GM21360 (cell line): ENCODE results near the gene MYO1E.
A peak's percentile ranks its signal among the peaks of the same experiment; 100 is the strongest.

Experiments used
- ATAC-seq: cut with Tn5 transposase; IDR thresholded peaks from one replicate; pipeline ENCODE4 v1.9.1; 2021; ENCODE audit warnings: mild to moderate bottlenecking, moderate library complexity; ENCODE audit not compliant: unreplicated experiment

MYO1E gene

DNA sequence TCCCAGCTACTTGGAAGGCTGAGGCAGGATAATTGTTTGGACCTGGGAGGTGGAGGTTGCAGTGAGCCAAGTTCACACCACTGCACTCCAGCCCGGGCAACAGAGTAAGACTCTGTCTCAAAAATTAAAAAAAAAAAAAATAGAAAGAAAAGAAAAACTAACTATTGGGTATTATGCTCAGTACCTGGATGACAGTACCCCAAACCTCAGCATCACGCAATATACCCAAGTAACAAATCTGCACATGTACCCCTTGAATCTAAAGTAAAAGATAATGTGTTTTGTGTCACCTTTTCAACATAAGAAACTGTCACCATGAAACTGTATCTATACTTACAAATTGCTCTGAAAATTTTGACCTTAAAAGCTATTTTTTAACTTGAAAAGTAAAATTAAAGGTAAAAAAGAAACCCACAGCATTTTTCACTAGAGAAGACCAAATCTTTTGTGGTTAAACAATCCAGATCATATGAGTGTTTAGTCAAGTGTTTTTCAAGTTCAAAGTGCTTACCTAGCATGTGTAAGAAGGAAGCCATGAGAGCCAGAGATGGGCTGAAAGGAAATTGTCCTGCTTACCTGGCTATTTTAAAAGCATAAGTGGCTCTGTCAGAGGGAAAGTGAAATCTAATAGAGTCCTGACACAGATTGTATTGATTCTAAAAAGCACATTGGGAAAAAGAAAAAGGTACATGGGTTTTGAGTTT, 50.5 kb downstream of the MYO1E start:
- no peak for ATAC-seq

GRCh38 chr15:59321000-59321689, 51.5 kb downstream of the MYO1E start:
- ATAC-seq, result no peak

GRCh38 chr15:59317211-59317610, 55.5 kb downstream of the MYO1E start:
- no peak for ATAC-seq

DNA sequence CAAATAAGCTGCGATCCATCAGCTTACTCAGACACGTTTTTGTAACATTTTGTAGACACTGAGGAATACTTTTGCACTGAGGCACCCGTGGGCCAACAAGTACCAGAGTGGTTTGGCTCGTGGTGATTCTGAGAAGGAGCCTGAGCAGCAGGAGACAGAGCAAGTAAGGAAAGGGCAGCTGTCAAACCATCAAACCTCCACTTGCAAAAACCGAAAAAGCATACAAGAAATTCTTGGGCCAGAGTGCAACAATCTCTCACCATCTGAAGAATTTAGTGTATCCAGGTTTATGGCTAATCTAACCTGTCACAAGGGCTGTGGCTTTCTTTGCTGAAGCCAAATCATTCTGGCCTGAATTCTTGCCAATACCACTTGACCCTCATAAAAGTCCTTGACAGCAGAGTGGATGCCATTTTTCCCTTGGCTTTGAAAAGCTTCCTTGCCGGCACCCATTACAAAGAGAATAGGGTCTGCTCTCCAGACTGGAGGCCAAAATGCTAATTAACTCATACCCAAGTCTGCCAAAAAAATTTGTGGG, 56.7 kb downstream of the MYO1E start:
- ATAC-seq, result no peak

DNA sequence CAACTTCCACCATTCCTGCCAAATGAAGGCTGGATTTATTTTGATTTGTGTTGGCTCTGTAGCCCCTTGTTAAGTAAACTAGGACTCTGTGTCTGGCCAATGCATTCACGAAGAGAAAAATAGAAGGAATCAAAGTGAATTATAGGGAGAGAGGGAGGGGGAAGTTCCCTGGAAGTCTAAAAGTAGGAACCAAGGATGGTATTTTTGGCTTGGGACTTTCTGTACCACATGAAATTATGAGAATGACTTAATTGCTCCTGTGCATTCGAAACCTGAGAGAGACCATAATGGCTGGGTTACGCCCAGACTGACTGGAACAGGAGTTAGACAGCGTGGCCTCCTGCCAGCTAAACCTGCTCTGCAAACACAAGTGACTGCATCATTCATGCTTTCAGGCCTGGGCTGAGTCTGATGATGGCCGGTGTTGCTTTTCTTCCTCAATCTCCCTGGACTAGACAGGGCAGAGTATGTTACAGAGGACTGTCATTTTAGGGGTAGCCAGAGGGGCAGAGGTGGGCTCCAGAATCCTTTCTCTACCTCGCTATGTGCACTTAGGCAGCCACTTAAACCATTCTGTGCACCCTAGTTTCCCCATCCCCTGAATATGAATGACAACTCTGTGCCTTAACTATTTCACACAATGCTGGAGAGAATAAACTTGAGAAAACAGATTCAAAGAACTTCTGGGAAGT, 58.9 kb downstream of the MYO1E start:
- ATAC-seq, result peak; percentile 84

- no peak for ATAC-seq
These were observed 60.5 kb downstream of the MYO1E start for GRCh38 chr15:59312205-59312604.

- ATAC-seq, result no peak
These were observed 61.5 kb downstream of the MYO1E start for GRCh38 chr15:59311195-59311594.

- no peak for ATAC-seq
These were observed 63.3 kb downstream of the MYO1E start for GRCh38 chr15:59309405-59309804.

DNA sequence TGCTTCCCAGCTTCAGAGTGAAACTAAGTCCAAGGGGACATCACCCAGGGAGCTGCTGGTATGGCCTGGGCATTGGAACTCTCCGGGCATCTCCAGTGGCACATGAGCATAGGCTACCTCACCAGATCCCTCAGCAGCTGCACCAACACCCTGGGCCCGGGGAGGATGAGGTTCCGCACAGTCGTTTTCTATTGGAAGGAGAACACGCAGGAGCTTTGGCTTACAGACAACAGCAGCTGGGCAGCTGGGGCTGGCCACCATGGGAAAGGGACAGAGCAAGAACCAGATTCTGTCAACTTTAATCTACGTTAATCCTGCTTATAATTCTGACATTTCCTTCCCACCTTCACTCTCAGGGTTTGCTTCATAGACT, 65.5 kb downstream of the MYO1E start:
- ATAC-seq, result no peak

GRCh38 chr15:59306520-59307164, 66.0 kb downstream of the MYO1E start:
- no peak for ATAC-seq

DNA sequence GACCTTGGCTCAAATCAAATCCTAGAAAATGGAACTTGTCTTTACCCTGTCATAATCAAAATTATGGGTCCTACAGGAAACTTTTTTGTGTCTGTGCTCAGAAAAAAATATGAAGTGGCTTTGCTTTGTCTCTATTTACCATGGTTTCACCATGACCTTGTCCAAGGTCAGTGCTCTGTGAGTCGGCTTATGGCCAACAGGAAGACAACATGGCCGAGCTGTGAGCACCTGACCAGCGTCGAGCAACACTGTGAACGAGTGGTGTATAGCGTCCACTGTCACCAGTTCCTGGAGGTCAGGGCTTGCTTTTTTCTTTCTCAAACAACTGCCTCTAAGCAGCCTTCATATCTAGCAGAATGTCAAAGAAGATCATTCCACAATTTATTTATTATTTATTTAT, 67.9 kb downstream of the MYO1E start:
- no peak for ATAC-seq

- ATAC-seq, result no peak
These were observed 68.5 kb downstream of the MYO1E start for GRCh38 chr15:59304034-59304795.

GRCh38 chr15:59303633-59304032, 69.0 kb downstream of the MYO1E start:
- ATAC-seq, result no peak

GRCh38 chr15:59303136-59303535, 69.5 kb downstream of the MYO1E start:
- no peak for ATAC-seq

GRCh38 chr15:59301527-59301926, 71.1 kb downstream of the MYO1E start:
- no peak for ATAC-seq

DNA sequence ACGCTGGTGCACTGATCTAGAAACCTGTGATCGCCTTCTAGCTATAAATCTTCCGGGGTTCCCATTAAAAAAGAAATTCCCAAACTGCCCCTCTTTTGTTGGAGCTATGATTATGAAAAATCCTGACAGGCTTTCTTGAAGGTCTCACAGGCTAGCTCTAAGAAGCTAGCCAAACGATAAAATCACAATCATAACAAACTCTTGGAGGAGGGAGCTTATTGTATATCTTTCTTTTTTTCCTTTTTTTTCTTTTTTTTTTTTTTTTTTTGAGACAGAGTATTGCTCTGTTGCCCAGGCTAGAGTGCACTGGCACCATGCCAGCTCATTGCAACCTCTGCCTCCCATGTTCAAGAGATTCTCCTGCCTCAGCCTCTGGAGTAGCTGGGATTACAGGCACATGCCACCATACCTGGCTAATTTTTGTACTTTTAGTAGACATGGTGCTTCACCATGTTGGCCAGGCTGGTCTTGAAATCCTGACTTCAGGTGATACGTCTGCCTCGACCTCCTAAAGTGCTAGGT, 72.0 kb downstream of the MYO1E start:
- no peak for ATAC-seq

DNA sequence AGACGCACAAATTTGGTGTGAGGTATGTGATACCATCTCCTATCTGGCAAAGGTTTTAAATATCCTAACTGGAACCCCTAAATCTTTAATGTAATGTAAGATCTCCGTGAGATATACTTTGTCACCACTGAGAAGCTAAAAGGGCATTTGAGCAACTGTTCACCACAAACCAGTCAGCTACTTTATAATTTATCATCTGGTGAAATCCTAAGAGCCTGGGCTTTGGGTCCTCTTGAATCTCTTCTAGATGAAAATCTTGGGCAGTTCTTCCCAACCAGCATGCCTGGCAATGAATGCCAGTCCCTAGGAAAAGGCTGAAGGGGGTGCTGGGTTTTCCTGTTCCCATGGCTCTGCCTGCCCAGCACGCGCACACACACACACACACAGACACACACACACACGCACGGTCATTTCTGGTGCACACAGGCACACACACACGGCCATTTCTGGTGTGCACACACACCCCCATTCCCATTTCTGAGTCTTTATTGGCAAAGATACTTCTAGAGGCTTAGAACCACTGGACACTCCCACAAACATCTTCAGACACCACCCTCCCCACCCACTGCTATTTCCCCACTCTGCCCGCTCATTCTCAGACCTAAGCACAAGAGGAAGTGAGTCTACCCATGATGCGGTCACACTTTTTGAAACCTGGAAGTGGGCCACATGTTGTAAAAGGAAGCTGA, 72.6 kb downstream of the MYO1E start:
- peak; percentile 58 for ATAC-seq

- no peak for ATAC-seq
These were observed 73.8 kb downstream of the MYO1E start for GRCh38 chr15:59298854-59299250.

GRCh38 chr15:59298225-59298853, 74.3 kb downstream of the MYO1E start:
- ATAC-seq, result peak; percentile 68
